Measurements from ENCODE around the gene SLC25A52. TPM values are rescaled to one million over a fixed set of nuclear protein-coding genes. Genes with fewer than 3 reads are reported as not detected.

The SLC25A52 gene
- total and polyA plus RNA-seq, 7 donors, result not detected

DNA sequence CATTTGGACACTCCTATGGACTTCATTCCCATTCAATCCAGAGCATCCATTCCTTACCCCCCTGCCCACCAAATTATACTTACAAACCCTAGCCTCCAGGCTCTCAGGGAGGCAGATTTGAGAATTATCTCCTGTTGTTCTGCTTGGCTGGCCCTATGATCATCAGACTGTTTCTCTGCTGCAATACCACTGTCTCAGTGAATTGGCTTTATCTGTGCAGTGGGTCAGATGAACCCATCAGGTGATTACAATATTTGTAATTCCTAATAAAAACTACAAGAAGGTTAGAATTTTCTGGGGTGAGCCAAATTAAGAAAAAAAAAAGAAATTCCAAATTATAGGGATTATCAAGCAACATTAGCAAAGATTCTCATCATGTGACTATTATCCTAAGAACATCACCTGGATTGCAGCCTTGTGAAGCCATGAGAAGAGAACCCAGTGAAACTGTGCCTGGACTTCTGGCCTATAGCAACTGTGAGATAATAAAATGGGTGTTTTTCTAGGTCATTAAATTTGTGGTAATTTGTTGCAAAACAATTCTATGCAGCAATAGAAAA lies 17.8 kb upstream of the SLC25A52 start:
- H3K27ac ChIP-seq, result no peak overlapping the region
- H3K36me3 ChIP-seq, result no peaks in the 10 kb centered on the region
- intact Hi-C loops (cut with DNase I), result no loop called here
- H3K27me3 ChIP-seq, result no peaks in the 10 kb centered on the region
- H3K4me1 ChIP-seq, result no peaks in the 10 kb centered on the region
- no peak for DNase-seq
- H3K4me3 ChIP-seq, result no peak overlapping the region
- TF ChIP-seq POLR2AphosphoS5 (IDR thresholded peaks at IDR 0.05) (no peak), EP300 (IDR thresholded peaks at IDR 0.05) (no peak), POLR2A (IDR thresholded peaks at IDR 0.05) (no peak), CTCF (IDR thresholded peaks at IDR 0.05) (no peak)
- peaks cover 0 to 12% (median 7%) of the 10 kb centered on the region in 4 donors for H3K9me3 ChIP-seq

DNA sequence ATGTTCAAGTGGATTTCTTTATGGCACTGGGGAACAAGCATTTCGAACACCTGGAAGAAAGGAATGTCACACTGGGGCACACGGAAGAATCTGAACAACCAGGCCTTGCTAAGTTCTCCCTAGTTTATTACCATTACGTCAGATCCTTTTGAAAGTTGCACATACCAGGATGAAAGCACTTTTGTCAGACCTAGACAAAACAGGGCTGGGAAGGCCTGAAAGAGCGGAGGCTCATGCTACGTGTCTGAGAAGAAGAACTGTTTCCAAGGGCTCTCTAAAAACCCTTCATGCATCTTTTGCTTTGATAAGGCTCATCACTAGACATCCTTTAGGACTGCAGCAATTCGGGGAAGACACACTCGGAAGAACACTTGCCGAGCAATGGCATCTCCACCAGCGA lies 15.4 kb upstream of the SLC25A52 start:
- Histone ChIP-seq H3K9me3 (peaks cover 0 to 12% (median 7%) of the 10 kb centered on the region in 4 donors), H3K4me3 (no peak overlapping the region), H3K27me3 (no peaks in the 10 kb centered on the region), H3K27ac (no peak overlapping the region), H3K36me3 (no peaks in the 10 kb centered on the region), H3K4me1 (no peaks in the 10 kb centered on the region)
- whole genome bisulfite sequencing, 2 donors, result 78 to 88% methylated on average over 9 of the region's 9 CpGs
- TF ChIP-seq POLR2AphosphoS5 (IDR thresholded peaks at IDR 0.05), result no peak
- no peak for TF ChIP-seq EP300 (IDR thresholded peaks at IDR 0.05)
- no peak for TF ChIP-seq POLR2A (IDR thresholded peaks at IDR 0.05)
- no peak for TF ChIP-seq CTCF (IDR thresholded peaks at IDR 0.05)
- DNase-seq, result no peak
- intact Hi-C loops (cut with DNase I), result no loop called here

GRCh38 chr18:31774962-31775361 lies 14.3 kb upstream of the SLC25A52 start:
- H3K27ac ChIP-seq, result no peak overlapping the region
- H3K4me1 ChIP-seq, result no peaks in the 10 kb centered on the region
- intact Hi-C loops (cut with DNase I), result no loop called here
- H3K36me3 ChIP-seq, result no peaks in the 10 kb centered on the region
- H3K9me3 ChIP-seq, result peaks cover 0 to 12% (median 6%) of the 10 kb centered on the region in 4 donors
- TF ChIP-seq CTCF (IDR thresholded peaks at IDR 0.05) (no peak), POLR2AphosphoS5 (IDR thresholded peaks at IDR 0.05) (no peak), POLR2A (IDR thresholded peaks at IDR 0.05) (no peak), EP300 (IDR thresholded peaks at IDR 0.05) (no peak)
- DNase-seq, result no peak
- WGBS, 2 donors, result 91% methylated on average over 5 of the region's 5 CpGs
- no peak overlapping the region for H3K4me3 ChIP-seq
- no peaks in the 10 kb centered on the region for H3K27me3 ChIP-seq

DNA sequence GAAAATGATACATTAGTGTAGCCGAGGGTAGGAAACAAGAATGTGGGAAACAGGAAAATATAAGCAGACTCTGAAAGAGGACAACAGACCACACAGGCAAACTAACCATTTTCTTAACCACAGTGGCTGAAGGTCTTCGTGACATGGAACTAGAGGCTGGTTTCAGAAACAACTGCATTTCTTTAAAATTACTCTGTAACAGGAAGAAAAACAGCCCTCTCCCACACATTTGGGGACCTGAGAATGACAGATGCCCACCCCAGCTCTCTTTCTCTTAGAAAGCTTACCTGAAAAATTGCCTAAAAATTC lies 13.8 kb upstream of the SLC25A52 start:
- 43 to 58% methylated on average over 2 of the region's 2 CpGs for WGBS, 2 donors
- intact Hi-C loops (cut with DNase I), result no loop called here
- no peak for TF ChIP-seq EP300 (IDR thresholded peaks at IDR 0.05)
- no peak for TF ChIP-seq CTCF (IDR thresholded peaks at IDR 0.05)
- no peak for TF ChIP-seq POLR2A (IDR thresholded peaks at IDR 0.05)
- TF ChIP-seq POLR2AphosphoS5 (IDR thresholded peaks at IDR 0.05), result no peak

More for the DNA sequence above, 13.8 kb upstream of the SLC25A52 start:
- DNase-seq, result no peak
- H3K27ac ChIP-seq, result no peak overlapping the region
- H3K4me3 ChIP-seq, result no peak overlapping the region
- H3K9me3 ChIP-seq, result peaks cover 0 to 9% (median 4%) of the 10 kb centered on the region in 4 donors
- H3K36me3 ChIP-seq, result no peaks in the 10 kb centered on the region
- H3K27me3 ChIP-seq, result no peaks in the 10 kb centered on the region
- no peaks in the 10 kb centered on the region for H3K4me1 ChIP-seq

Data from sigmoid colon (tissue), 7 donors.